ENCODE results near the gene PAAF1.

The PAAF1 gene

DNA sequence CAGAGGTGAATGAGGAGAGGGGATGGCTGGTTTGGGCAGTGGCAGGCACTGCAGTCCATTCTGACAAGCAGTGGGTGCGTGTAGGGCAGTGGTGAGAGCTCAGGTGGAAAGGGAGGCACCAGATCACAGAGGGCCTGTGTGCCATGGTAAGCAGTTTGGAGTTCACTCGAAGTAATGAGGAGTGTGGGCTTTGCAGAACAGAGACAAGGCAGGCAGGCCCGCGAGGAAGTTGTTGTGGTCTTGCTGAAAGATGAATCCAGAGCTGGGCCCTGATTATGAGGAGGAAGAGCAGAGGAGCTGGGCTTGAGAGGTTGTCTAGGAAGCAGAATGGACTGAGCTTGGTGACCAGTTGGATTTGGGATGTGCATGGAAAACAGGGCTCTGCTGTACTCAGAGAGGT lies 72.4 kb downstream of the PAAF1 start:
- DNase-seq: no peak

DNA sequence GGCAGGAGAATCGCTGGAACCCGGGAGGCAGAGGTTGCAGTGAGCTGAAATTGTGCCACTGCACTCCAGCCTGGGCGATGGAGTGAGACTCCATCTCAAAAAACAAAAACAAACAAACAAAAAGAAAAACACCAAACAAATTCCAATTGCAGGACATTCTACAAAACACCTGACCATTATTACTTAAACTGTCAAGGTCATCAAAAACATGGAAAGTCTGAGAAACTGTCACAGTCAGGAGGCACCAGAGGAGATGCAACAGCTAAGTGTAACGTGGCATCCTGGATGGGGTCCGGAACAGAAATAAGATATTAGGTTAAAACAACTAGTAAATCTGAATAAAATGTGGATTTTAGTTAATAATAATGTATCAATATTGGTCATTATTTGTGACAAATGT lies 73.1 kb downstream of the PAAF1 start:
- DNase-seq: no peak

DNA sequence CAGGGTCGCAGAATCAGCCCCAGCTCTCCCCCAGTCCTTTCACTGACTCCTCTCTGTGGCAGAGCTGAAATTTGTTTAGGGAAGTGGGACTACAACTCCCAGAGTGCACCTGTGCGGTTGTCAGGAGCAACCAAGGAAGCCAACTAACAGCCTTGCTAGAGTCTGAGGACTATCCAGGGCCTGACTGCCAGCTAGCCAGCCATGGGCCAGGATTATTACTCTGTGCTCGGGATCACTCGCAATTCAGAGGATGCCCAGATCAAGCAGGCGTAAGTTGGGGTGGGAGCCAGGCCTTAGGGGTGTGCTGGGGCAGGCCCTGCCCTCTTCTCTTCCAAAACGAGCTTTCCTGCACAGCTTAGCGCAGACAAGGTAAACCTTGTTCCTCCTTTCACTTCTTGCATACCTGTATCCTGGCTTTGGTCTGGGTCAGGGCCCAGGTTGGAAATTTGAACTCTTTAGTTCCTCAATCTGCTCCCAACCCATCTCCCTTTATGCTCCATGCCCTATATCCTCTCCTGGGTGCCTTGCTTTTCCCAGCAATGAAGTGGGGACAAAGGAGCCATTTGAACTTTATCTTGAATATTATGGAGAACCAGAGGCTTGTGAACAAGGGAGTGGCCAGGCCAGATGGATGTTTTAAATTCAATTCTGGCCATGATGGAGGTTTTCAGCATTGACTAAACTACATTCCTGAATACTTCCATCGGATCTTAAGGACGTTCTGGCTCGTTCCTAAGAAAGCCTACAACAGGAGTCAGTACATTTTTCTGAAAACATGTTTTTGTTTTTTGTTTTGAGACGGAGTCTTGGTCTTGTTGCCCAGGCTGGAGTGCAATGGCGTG lies 74.3 kb downstream of the PAAF1 start, which contains the start of gene DNAJB13:
Gene DNAJB13 (plus strand): TSS at position 158 of the 842 bp plus-strand sequence. CDS start 44 bp downstream, at position 202.
- no peak for DNase-seq

DNA sequence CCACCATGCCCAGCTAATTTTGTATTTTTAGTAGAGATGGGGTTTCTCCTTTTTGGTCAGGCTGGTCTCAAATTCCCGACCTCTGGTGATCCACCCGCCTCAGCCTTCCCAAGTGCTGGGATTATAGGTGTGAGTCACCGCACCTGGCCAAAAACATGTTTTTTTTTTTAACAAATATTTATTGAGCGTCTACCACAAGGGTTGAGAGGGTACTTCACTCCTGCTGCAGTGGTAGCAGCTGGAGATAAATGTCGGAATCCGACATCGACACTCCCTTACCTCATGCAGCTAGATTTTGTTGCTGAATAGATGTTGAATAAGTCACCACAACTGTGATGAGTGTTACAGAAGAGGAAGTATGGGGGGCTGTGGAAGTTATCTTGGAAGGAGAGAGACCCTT lies 75.0 kb downstream of the PAAF1 start:
- DNase-seq: no peak

DNA sequence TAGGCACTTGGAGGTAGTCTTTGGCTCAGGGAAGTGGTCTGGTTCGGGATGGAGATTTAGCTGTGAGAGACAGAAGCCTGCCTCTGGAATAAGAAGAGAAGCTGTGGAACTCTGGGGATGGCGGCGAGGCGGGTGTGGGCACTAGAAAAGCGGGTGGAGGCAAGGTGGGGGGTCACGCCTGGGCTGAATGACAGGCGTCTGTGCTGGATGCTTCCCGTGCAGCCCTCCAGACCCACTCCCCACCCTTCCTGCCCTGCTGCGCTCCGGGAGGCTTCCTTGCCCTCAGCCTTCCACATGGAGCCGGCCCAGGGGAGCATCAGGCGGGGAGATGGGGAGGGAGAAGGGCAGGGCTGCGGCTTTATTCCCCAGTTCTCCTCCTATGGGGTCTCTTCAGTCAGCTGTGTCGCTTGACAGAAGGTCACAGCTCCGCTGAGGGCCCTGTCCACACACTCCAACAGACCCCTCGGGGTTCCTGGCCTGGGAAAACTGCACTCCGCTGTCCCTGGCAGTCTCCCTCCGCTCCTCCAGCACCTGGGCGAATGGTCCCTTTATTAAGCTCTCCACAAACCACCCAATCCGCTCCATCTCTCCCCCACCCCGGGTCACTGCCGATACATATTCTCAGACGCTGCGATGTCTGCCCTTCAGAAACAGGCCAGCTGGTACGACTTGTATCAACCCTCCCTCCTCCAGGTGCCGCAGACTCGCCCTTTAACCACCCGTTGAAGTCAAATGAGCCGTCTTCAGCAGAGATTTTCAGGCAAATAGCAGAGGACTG lies 80.3 kb downstream of the PAAF1 start:
- no peak for DNase-seq

DNA sequence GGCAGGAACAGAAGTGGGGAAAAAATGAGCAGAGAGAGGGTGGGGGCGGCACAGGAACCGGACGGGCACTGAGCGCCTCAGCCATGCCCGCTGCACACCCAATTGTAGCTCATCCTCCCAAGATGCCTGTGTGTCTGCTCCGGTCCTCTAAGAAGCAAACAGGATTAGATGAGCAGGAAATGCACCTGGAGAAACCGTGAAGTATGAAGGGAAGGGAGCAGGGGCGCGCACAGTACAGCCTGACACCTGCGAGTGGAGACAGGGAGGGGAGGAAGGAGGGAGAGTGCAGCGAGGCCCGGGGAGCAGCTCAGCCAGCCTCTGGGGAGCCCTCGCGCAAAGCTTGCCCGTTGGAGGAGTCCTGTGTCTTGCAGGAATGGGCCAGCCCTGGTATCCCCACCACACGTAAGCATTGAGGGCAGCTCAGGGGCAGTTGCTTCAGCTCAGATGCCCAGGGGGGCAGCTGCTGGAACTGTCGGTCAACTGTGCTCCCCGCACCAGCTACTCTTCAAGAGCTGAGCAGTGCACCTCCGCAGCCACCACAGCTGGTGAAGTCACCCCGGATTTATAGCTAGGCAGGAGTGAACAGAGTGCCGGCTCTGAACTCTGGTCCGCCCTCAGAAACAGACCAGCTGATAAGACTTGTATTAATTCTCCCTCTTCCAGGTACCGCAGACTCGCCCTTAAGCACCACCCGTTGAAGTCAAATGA lies 81.0 kb downstream of the PAAF1 start:
- no peak for DNase-seq

DNA sequence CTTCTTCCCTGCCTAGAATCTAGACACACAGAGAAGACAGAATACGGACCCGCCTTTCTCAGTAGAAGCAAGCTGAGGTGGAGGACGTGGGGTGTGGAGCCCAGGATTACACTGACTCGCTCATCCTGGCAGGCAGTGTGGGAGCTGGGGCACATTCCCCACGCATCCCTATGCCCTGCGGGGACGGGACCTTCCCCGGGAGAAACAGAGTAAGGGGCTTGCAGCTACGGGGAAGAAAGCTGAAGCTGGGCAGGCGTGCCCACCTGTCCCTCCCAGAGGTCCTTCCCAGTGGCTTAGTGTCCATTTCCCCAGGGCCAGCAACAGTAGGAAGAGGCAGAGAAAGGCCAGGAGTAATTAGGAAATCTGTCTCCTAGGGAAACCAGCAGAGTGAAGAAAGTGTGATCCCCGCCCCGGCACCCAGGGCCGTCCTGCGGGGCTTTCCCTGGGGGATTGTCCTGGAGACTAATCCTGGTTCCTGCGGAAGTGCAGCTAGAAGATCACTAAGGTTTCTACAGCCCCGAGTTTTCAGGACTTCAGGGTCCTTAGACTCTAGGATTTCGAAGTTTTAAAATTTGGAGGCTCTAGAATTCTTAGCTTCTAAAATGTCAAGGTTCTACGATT lies 81.8 kb downstream of the PAAF1 start:
- DNase-seq: no peak

DNA sequence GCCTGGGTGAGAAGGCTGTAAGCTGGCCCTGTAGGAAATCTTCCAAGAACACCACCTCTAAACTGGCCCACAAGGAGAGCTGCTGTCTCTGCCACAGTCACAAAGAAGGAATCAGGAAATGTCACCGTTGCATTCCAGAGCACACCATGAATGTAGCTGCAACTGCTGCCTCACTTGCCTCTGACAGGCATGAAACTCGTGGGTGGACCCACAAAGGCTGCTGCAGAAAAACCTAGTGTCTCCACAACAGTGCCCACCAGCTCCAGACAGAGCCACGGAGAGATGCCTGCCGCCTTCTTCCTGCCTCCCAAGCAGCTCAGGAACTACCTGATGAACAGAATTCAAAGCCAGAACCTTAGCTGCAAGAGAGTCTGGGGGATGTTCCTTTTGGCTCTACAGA lies 84.5 kb downstream of the PAAF1 start:
- no peak for DNase-seq

DNA sequence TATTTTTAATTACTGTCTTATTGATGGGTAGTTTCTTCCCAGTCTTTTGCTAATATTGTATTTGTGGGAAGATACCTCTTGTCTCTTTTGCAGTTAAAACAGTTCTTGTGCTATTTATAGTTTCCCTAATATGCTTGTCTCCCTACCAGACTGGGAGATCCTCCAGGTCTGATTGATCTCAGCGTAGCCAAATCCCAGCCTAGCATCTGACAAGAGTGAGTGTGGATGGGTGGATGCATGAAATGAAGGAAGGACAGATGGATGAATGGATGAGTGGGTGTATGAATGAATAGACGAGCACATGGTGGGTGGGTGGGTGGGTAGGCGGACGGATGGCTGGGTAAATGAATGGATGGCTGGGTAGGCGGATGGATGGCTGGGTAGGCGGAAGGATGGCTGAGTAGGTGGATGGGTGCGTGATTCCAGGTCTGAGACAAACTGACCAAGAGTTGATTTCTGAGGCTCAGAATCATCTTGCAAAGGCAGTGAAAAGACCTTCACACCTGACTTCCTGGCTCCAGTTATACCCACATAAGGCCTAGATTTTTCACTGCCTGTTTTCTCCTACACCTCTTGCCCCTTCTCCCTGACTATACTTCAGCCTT lies 85.4 kb downstream of the PAAF1 start:
- no peak for DNase-seq

DNA sequence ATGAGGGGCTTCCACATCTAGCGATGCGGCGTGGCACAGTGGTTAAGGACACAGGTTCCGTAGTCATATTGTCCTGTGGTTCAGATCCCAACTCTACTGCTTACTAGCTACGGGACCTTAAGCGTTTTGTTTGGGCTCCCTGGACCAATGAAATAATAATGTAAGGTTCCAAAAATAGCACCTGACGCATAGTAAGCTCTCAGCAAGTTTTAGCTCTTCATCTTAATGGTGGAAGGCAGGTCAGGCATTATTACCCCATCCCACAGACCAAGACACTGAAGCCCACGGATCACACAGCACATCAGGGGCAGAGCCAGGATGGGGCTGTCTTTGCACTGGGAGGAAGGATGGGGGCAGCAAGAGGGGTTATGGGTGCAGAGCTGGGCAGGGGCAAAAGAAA lies 87.1 kb downstream of the PAAF1 start:
- no peak for DNase-seq

DNA sequence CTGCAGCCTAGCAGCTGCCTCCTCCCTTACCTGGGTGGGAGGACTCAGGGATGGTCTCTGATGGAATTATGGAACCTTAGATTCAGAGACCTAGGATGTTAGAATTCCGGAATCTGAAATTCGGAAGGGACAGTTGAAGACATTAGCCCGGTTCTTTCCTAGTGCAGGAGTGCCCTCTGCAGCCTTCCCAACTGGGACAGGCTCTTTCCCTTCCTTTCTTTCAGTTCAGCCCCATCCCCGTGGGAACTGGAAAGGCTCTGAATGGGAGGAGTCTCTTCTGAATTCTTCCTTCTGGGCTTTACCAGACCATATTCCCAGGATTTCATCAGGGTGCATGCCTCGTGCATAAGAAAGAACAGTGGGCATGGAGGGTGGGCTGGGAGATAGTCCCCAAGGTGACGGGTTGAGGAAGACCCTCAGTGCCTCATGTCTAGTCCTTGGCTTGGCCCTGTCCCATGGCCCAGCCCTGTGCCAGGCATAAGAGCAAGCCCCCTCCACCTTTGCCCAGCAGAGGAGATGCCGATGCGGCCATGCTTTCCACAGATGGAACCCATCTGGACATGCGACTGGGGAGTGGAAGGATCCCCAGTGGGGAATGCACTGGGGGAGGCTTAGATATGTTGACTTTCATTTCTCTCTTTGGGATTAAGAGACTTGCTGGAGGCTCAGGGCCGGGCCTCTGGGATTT lies 88.4 kb downstream of the PAAF1 start:
- no peak for DNase-seq

DNA sequence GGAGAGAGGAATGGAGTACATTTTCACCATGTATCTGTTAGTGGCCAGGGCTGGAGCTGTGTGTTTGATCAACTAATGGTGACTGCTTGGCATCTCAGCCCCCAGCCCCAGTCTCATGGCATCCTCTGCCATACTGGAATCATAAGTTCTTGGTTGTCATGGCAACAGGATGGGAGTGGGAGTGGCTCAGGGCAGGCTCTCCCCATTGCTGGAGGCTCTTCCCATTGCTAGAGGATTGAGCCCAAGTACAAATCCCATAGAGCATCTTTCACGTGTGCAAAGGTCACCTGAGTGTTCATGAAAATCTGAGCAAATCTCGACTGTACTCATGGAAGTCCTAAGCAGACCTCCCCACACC lies 88.9 kb downstream of the PAAF1 start:
- DNase-seq: no peak

DNA sequence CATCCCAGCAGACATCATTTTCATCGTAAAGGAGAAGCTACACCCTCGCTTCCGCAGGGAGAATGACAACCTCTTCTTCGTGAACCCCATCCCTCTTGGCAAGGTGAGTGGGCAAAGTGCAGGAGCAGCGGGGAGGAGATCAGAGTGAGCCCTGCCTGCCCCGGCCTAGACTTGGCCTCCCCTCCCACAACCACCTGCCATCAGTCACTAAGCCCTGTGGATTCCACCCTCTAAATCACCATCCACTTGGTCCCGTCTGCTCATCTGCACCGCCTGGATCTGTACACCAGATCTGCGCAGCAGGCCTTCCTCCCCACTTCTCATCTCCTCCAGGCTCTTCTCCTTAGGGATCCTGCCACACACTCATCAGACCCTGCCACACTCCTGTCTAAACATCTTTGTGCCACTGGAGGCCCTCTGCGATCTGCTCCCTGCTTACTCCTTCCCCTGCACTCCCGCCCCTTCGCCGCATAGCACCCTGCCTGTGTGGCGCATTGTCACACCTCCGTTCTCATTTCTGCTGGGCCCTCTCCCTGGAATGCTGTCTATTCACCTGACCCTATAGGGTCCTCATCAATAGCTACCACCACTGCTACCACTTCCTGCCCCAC lies 91.7 kb downstream of the PAAF1 start:
- no peak for DNase-seq

DNA sequence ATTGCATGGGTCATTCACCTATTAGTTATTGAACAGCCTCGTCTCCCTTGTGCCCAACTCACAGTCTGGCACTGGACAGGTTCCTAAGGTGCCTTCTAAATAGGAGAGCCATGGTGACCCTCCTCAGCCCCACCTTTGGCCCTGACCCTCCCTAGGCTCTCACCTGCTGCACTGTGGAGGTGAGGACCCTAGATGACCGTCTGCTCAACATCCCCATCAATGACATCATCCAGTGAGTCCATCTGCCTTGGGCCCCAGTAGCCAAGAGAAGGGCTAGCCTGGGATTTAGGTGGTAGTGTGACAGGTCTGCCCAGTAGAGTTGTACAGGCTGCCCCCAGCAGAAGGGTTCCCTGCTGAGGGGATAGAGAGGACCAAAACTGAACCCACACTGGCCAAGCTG lies 92.3 kb downstream of the PAAF1 start:
- no peak for DNase-seq

DNA sequence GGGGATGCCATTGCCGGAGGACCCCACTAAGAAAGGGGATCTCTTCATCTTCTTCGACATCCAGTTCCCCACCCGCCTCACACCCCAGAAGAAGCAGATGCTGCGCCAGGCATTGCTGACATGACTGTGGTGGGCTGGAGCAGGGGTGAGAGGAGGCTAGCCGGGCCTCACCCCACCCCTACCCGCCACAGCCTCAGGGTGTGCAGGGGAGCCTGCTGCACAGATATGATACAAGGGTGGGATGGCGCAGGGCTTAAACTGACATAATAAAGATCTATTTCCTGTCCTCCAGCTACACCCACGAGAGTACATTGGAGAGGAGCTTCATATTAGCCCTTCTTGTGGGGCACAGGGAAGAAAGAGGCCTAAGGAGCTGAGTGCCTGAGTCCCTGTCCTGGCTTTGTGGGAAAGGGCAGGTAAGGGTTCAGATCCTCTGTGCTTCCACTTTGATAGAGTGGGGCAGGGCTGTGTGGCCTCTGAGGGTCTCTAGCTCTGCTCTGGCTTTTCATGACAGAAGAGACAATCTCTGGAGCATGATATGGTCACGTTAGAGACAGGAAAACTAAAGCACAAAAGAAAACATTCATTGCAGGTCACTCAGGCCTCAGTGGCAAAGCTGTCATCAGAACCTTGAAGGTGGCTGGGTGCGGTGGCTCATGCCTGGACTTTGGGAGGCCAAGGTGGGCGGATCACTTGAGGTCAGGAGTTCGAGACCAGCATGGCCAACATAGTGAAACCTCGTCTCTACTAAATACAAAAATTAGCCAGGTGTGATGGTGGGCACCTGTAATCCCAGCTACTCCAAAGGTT lies 93.4 kb downstream of the PAAF1 start:
- DNase-seq: no peak

DNA sequence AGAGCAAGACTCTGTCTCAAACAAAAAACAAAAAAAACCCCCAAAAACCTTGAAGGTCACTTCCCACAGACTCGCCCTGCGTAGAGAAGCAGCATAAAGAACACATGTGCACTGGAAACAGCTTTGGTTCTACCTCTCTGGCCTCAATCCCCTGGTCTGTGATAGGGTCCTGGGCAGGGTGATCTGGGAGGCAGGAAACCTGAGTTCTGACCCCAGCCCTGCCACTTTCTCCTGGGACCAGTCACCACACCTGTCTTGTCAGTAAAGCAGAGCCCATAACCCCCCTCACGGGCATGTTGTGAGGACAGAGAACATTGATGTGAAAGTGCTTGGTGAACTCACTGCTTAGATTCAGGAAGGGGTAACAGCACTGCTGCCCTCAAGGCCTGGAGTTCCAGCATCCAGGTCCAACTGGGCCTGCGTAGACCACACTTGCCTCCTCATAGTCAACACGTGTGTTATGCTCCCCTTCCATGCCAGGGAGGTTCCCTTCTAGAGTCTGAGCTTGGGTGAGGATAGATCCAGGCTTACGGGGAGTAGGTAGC lies 94.4 kb downstream of the PAAF1 start:
- no peak for DNase-seq

DNA sequence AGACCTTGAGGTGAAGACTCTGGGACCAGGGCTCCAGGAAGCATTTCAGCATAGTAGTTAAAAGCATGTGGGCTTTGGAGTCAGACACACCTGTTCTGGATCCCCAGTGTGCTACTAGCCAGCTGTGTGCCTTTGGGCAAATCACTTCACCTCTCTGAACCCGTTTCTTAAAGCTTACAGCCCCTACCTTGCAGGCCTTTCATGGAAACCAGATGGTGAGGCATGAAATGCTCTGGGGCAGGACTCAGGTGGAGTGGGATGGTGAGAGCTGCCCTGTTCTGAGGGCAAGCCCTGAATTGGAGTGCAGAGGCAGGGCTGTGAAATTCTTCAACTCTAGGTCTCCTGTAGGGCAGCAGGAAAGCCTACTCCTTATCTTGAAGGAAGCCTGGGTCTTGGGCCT lies 95.4 kb downstream of the PAAF1 start:
- no peak for DNase-seq

DNA sequence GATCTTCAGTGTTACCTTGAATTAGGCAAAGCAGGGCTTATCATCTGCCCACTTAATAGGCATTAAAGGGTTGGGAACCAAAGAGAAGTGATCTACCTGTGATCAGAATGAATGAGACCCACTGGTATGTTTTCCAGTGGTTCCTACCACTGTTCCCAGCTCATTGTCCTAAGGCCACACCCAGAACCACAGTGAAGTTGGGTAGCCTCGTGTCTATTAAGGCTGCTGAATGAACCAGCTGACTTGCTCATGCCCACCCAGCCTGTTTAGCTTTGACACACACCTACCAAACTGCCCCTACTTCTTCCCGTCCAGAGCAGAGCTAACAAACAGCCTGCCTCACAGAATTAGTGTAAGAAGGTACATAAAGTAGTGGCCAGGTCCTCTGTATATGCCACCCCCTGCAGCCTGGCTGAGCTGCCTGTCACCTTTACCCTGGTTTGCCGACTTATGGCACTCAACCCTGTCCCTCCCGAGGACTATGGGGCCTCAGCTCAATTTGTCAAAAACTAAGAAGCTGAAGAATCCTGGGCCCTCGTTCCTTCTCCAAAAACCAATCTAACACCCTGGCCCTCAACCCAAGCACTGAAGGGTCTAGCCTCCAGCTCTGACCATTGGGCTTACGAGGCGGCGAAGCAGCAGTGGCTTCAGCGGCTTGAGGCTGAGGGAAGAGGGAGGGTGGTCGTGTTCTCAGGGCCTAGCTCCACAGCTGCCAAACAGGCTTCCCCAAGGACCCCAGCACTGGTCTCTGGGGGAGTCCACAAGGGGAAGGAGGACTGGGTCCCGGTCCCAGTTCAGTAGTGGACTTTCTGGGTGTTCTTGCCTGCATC lies 96.0 kb downstream of the PAAF1 start:
- no peak for DNase-seq

Data from activated CD4-positive, CD25-positive, alpha-beta regulatory T cell treated with anti-CD3 and anti-CD28 coated beads, Interleukin-2, amount 50 U/mL, for 72 hours (primary cell).